ENCODE results near the gene KRTAP10-5.
"Not testable (repeated sequence)": the region's sequence is repeated elsewhere in the genome, so short reads cannot be mapped to it uniquely, and the experiment has no call there.

KRTAP10-5 gene

DNA sequence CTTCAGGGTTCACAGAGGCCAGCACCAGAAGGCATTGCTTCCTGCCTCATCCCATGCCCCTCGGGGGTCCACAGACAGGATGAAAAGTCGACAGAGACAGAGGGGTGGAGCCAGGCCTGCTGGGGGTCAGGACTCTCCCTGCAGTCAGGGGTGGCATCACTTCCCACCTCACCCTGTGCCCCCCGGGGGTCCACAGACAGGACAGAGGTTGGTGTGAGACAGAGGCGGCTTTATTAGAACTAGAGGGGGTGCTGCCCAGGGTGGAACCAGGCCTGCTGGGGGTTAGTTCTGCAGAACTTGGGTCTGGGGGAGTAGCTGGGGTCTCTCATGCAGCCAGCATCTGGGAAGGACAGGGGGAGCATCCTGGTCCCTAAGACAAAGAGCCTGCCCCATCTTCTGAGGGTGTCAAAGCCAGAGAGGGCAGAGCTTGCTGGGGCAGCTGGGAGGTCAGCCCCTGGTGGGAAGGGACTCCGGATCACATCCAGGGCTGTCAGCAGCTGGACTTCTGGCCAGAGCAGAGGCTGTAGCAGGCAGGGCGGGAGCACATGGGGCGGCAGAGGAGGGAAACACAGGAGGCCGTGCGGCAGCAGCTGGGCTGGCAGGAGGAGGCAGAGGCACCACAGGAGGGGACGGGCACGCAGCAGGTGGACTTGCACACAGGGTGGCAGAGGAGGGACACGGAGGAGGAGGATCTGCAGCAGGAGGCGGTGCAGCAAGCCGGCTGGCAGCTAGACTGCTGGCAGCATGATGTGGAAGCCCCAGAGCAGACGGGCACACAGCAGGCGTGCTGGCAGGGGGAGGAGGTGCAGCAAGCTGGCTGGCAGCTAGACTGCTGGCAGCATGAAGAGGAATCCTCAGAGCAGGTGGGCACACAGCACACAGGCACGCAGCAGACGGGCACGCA is 10.7 kb upstream of the KRTAP10-5 start:
- DNase-seq (ENCODE audit: low read depth in 3 of 3), result not testable (repeated sequence)

DNA sequence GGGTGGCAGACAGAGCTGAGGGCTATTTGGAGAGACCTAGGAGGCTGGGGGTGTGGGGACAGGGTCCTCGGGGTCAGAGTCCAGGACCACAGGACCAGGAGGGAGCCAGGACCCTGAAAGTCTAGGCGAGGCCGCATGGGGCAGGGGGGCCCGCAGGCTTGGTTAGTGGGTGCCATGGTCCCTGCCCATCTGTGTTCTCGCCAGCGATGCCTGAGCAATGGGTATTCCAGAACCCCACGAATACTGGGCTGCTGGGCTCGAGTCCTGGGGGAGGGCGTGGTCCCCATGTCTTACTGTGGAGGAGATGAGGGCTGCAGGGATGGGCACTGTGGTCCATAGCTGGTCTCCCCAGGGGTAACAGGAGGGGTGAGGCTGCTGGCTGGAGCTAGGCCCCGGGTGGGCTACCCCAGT is 9.9 kb upstream of the KRTAP10-5 start:
- no peak for DNase-seq (ENCODE audit: low read depth in 3 of 3)

DNA sequence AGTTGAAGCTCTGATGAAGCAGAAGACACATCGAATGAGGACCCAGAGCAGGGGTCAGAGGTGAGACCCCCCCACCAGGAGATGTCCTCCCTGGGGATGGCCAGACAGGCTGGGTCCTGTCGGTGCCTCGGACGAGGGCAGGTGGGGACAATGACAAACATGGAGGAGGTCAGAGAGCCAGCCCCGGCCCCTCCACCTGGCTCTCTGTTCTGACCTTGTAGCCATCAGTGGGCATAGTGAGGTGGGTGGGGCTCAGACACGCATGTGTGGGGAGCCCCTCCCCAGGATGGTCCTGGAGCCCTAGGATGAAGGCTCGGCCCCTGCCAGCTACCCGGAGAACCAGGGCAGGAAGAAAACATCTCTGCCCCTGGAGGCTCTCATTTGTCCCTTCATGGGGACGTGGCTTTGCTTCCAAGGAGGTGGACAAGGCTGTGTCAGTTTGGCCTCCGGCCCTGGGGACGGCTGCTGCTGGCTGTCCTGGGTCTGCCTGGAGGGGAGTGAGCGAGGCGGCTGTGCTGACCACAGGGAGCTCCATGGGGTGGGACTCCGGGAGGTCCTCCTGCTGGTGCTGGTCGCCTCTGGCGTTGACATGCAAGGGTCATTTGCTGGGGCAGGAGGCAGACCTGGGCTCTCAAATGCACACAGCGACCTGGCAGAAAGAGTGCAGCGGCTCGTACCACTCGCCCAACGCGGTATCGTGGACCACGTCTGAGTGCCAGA is 9.3 kb upstream of the KRTAP10-5 start:
- no peak for DNase-seq (ENCODE audit: low read depth in 3 of 3)

DNA sequence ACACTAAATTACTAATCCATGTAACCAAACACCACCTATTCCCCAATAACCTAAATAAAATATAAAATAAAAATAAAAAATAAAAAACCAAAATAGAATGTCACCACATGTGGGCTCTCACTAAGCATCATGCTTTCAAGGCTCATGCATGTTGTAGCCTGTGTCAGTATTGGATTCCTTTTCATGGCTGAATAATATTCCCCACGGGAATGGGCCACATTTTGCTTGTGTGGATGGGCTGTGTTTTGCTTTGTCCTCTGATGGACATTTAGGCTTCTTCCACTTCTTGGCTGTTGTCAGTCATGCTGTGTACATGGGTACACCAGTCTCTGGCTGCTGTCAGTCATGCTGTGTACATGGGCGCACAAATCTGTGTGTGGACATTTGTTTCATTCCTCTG is 8.7 kb upstream of the KRTAP10-5 start:
- no peak for DNase-seq (ENCODE audit: low read depth in 3 of 3)

DNA sequence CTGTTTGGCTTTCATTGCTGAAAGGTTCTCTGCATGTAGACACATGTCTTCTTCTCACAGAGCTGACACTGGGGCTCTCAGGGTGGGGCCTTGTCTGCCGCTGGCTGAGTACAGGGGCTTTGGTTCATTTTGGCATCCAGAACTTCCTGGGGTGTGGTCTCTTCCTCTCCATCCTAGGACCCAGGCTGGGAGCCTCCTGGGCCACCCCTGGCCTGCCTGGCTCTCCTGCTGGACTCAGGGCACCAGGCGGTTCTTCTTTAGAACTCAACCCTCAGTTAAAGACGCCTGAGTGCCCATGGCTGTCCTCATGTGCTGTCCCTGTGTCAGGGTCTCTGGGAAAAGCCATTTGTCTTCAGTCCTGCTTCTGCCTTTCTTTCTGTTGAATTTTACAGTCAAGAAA is 5.5 kb upstream of the KRTAP10-5 start:
- no peak for DNase-seq (ENCODE audit: low read depth in 3 of 3)

DNA sequence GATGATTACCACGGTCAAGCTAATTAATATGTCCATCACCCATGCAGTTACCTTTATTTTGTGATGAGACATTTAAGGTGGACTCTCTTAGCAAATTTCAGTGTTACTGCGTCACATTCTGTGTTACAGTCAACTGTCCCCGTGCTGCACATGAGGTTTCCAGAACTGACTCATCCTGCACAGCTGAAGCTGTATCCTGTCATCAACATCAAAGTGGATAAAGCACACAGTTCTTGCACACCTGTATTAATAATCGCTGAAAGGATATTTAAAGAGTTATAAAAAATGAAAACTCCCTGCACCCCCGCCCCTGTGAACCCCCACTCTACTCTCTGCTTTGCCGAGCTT is 3.4 kb upstream of the KRTAP10-5 start:
- peak in 2 of 3 donors; percentile 6 to 29 for DNase-seq (ENCODE audit: low read depth in 3 of 3)

DNA sequence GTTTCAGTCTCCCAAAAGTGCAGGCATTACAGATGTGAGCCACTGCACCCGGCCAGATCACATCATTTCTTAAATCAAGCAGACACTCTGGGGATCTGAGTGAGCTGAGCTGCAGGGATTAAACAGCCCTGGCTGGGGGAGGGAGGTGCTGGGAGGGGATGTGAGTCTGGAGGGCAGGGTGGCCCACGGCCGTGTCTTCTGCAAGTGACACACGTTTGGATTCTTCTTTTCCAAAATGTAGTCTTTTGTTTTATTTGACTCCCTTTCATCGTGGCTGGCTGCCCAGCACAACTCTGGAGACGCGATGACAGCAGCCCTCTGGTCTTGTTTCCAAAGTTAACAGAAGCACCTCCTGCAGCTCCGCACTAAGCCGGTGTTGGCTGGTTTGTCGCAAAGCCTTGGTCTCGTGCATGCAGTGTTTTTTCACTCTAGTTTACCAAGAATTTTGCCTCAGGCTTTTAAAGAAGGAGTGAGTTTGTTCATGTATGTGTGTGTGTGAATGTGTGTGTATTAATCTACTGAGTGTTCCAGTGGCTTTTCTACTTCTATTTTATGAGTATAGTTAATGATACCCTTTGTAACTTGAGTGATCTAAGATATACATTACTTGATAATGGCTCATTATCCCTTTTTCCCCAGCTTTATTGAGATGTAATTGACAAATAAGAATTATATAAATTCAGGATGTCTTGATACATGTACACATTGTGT is 2.8 kb upstream of the KRTAP10-5 start:
- DNase-seq (ENCODE audit: low read depth in 3 of 3), result no peak

DNA sequence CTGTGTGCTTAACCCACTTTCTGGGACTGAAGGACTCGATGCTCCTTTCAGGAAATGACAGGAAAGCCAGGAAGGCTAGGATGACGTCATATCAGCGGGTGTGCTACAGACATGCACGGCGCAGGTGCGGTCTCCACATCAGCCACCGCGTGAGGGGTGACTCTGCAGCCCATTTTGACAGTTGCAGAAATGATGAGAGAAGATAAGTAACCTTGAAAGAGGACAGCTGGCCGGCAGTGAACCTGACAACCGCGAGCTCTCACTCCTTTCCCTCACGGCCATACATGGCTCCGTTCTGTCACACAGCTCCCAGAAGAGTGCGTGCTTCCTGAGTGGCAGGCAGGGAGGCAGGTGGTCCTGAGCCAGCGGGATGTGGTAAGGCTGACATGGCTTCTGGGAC is 1.7 kb upstream of the KRTAP10-5 start:
- DNase-seq (ENCODE audit: low read depth in 3 of 3), result no peak

DNA sequence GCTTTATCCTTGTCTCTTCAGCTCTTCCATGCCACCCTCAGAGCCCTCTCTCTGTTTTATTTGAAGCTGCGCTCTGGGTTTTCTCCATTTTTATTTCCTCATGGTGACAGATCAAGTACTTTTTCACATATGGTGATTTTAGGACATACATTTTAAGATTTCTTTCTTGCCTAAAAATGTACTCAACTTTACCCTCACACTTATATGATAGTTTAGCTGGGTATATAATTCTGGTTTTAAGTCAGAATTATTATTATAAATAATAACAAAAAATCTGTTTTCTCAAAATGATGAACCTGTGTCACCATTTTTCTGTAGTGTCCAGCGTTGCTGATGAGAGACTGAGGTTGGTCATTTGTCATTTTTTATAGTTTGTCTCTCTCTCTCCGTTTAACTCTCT is 754 bp upstream of the KRTAP10-5 start:
- no peak for DNase-seq (ENCODE audit: low read depth in 3 of 3)

DNA sequence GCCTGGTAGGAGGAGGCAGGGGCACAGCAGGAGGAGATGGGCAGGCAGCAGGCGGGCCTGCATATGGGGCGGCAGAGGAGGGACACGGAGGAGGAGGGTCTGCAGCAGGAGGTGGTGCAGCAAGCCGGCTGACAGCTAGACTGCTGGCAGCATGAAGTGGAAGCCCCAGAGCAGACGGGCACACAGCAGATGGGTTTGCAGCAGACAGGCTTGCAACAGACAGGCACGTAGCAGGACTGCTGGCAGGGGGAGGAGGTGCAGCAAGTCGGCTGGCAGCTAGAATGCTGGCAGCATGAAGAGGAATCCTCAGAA is 615 bp downstream of the KRTAP10-5 start:
- DNase-seq (ENCODE audit: low read depth in 3 of 3), result no peak

DNA sequence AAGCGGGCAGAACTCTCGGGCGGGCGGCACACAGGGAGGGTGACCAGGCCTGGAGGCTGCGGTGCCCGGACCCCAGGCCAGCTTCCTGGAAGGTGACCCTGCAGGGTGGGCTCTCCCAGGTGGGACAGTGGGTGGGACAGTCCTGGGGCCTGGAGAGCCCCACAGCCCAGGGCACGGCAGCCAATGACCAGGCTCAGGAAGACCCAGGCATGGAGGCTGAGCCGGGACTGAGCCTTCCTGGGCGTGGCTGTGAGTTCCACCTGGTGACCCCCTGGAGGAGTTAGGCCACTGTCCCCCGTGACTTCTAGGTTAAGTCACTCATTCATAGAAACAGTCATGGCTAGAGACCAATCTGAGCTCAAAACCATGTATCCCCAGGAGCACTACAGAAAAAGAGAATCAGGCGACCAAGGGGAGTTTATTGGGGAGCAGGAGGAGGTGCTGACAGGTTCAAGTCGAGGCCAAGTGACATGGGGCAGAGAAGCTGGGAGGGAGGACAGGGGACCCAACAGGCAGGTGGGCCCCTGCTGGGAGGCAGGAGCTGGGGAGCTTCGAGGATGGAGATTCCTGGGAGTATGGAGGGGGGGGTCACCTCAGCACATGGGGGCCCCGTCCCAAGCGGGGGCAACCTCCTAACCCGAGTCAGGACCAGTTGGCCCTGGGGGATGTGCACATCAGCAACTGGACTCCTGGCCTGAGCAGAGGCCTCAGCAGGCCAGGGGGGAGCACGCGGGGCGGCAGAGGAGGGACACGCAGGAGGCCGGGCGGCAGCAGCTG is 1.2 kb downstream of the KRTAP10-5 start:
- DNase-seq (ENCODE audit: low read depth in 3 of 3), result no peak

DNA sequence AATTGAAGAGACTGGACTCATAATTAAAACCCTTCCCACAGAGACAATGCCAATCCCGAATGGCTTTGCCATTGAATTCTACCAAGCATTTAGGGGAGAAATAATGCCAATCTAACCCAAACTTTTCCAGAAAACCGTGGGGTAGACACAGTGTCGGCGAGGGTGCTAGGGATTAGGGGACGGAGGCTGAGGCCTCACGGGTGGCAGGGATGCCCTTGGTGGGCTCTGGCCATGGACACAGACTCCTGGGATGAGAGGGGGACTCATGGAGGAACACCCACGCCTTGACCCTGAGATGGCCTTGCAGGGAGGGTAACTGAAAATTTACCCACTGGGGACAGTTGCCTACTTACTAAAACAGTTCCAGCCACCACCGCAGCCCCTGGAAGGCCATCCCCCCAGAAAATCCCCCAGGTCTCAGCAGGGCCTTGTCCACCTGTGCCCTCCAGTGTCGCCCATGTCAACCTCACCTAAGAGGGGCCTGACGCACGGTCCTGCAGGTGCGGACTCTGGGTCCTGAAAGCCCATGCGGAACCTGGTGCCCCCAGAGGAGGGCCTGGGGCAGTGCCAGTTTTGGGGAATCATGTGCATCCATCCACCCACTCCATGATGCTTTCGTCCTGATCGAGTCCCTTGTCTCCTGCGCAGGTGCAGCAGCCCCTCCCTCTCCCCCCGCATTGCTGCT is 1.9 kb downstream of the KRTAP10-5 start:
- DNase-seq (ENCODE audit: low read depth in 3 of 3), result no peak

DNA sequence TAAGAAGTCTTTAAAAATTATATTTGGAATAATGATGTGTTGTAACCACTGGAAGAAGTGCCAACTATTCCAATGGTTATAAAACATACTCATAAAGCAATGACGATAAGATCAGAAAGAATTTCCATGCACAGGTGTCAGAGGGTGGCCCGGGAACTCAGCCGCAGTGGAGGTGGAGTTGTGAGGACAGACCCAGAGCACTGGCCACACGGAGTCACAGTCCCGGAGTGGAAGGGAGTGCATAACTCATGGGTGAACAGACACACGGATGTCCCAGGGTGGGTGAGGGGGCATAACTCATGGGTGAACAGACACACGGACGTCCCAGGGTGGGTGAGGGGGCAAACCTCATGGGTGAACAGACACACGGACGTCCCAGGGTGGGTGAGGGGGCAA is 4.4 kb downstream of the KRTAP10-5 start:
- no peak for DNase-seq (ENCODE audit: low read depth in 3 of 3)

DNA sequence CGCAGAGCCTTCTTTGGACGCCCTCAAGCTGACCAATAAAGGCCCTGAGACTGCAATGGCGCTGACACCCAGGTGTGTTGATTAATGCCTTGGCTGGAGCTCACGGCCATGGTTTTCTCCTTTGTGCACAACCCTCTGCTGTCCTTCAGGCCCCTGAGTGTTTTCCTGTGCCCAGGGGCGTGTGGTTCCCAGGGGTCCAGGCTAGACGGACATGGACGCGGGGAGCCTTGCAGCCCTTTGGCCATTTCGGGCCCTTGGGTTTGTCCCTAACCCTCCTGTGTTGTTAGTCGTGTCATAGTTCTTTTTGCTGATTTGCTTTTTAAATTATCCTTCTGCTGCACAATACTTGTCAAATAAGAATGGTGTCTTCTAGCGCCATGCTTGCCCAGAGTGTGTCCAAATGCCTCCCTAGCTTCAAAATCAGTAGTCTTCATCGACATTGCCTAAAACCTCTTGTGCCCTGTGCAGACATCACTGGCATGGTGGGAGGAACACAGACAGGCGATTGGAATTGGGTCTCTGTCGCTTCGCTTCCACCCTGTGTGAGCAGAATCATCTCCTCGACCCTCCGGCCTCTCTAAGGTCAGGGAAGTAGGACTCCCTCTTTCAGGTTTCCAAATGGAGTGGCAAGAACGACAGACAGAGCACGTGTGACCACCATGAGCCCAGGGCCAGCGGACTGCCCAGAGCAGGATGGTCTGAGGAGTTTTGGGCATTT is 4.9 kb downstream of the KRTAP10-5 start:
- no peak for DNase-seq (ENCODE audit: low read depth in 3 of 3)

DNA sequence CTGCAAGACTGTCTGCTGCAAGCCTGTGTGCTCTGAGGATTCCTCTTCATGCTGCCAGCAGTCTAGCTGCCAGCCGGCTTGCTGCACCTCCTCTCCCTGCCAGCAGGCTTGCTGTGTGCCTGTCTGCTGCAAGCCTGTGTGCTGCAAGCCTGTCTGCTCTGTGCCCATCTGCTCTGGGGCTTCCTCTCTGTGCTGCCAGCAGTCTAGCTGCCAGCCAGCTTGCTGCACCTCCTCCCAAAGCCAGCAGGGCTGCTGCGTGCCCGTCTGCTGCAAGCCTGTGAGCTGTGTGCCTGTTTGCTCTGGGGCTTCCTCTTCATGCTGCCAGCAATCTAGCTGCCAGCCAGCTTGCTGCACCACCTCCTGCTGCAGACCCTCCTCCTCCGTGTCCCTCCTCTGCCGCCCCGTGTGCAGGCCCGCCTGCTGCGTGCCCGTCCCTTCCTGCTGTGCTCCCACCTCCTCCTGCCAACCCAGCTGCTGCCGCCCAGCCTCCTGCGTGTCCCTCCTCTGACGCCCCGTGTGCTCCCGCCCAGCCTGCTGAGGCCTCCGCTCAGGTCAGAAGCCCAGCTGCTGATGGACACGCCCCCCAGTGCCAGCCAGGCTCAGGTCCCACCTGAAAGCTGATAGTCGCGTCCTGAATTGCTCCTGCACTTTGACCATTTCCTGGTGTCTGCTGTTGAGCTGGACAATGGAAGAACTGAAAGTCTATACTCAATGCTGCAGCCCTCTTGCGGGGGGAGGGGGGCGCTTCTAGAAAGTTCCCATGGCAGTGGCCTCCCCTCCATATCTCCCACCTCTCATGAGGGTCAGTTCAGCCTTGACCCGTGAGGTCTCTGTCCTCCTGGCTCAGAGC is 5.7 kb downstream of the KRTAP10-5 start:
- no peak for DNase-seq (ENCODE audit: low read depth in 3 of 3)

DNA sequence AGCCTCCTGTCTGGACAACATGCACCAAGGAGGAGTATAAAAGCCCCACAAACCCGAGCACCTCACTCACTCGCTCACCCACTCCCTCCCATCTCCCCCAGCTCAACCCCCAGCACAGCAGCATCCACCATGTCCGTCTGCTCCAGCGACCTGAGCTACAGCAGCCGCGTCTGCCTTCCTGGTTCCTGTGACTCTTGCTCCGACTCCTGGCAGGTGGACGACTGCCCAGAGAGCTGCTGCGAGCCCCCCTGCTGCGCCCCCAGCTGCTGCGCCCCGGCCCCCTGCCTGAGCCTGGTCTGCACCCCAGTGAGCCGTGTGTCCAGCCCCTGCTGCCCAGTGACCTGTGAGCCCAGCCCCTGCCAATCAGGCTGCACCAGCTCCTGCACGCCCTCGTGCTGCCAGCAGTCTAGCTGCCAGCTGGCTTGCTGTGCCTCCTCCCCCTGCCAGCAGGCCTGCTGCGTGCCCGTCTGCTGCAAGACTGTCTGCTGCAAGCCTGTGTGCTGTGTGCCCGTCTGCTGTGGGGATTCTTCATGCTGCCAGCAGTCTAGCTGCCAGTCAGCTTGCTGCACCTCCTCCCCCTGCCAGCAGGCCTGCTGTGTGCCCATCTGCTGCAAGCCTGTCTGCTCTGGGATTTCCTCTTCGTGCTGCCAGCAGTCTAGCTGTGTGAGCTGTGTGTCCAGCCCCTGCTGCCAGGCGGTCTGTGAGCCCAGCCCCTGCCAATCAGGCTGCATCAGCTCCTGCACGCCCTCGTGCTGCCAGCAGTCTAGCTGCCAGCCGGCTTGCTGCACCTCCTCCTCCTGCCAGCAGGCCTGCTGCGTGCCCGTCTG is 6.6 kb downstream of the KRTAP10-5 start, which contains the start of gene KRTAP10-4:
KRTAP10-4 (plus strand) TSS at position 100 of the 827 bp plus-strand sequence; CDS start at position 130, 30 bp downstream.
- not testable (repeated sequence) for DNase-seq (ENCODE audit: low read depth in 3 of 3)

DNA sequence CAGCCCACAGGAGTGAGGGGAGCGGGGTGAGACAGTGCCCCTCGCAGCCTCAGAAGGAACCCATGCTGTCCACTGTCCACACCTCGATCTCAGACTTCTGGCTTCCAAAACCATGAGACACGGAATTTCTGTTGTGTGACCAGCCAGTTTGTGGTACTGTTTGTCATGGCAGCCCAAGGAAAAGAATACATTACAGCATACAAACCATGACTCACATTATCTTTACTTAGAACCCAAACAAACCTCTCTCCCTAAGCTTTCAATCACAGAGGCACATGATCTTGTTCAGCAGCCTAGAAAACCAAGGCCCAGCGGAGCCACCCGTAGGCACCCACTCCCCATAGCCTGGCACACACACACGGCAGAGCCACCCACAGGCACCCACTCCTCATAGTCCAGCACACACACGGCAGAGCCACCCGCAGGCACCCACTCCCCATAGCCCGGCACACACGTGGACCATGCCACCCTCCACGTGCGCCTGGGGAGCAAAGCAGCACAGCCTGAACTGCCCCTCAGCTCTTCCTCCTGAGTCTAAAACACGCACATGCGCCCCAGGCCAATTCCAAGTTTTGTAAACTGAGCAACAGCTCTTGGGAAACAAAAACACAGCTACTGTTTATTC is 7.3 kb downstream of the KRTAP10-5 start:
- no peak for DNase-seq (ENCODE audit: low read depth in 3 of 3)
